Measurements from ENCODE around the gene HIP1R. TPM values are rescaled to one million over a fixed set of nuclear protein-coding genes. Genes with fewer than 3 reads are reported as not detected.
"Not testable (repeated sequence)": the region's sequence is repeated elsewhere in the genome, so short reads cannot be mapped to it uniquely, and the experiment has no call there.

The HIP1R gene
- total RNA-seq, 2 experiments from 2014 or later, result 17.1 to 20.9 TPM

- peaks cover 26% of the 10 kb centered on the region for H3K27me3 Mint-ChIP-seq
- ATAC-seq (peak; percentile 61), DNase-seq (peak; percentile 84)
- intact Hi-C loops (cut with DNase I, micrococcal nuclease), result loop anchor here (1.0 to 2.0 kb wide), 4 partner anchors 15 to 75 kb away; no protein-coding TSS in a partner anchor
- peaks cover 28% of the 10 kb centered on the region for H3K36me3 Mint-ChIP-seq (ENCODE audit: low read depth)
- H3K9me3 Mint-ChIP-seq (ENCODE audit: low read depth), result no peaks in the 10 kb centered on the region
- ChIA-PET CTCF (interaction anchor here (0.5 to 2.2 kb wide), 11 partner anchors 10 to 81 kb away, joined by 3 to 10 read pairs (median 4); no protein-coding TSS in a partner anchor), POLR2A (interaction anchor here (0.5 to 1.8 kb wide), 4 partner anchors 16 to 361 kb away, joined by 3 to 7 read pairs (median 4); partner anchors contain the start of genes MPHOSPH9 and MTRFR)
- peaks cover 60% of the 10 kb centered on the region for H3K4me1 Mint-ChIP-seq
- peak overlapping the region; percentile 49 for H3K4me3 Mint-ChIP-seq
- H3K27ac Mint-ChIP-seq, result peak overlapping the region; percentile 69
Measured at GRCh38 chr12:122871851-122872780, 36.9 kb downstream of the HIP1R start.

DNA sequence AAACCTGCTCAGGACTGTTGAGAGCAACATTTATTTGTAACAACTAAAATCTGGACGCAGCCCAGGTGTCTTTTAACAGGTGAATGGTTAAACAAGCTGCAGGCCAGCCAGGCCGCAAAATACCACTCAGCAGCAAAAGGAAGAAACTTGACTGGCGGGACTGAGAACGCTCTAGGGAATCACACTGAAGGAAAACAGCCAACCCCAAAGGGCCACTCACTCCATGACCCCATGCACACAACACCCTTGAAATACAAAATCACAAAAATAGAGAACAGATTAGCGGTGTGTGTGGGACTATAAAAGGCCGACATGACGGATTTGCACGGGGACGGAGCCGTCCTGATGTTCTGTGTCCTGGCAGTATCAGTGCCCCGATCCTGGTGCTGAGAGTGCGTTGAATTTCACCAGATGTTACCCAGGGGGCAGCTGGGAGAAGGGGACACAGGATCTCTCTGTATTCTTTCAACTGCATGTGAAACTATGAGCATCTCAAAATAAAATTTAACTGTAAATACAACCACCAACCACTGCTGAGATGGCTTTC lies 37.6 kb downstream of the HIP1R start:
- DNase-seq (no peak), ATAC-seq (no peak)
- Mint-ChIP-seq H3K4me3 (no peak overlapping the region), H3K9me3 (ENCODE audit: low read depth) (no peaks in the 10 kb centered on the region), H3K36me3 (ENCODE audit: low read depth) (peaks cover 30% of the 10 kb centered on the region), H3K27me3 (peaks cover 32% of the 10 kb centered on the region), H3K4me1 (peaks cover 66% of the 10 kb centered on the region), H3K27ac (no peak overlapping the region)
- intact Hi-C loops (cut with DNase I, micrococcal nuclease), result loop anchor here (1.0 to 2.0 kb wide), 2 partner anchors 74 kb away; no protein-coding TSS in a partner anchor
- POLR2A ChIA-PET, result interaction anchor here (1.7 kb wide), 1 partner anchor 15 kb away, joined by 4 read pairs; no protein-coding TSS in a partner anchor
- CTCF ChIA-PET, result interaction anchor here (0.8 to 1.5 kb wide), 4 partner anchors 9 to 28 kb away, joined by 3 to 5 read pairs (median 4); no protein-coding TSS in a partner anchor

GRCh38 chr12:122873540-122873939 lies 38.3 kb downstream of the HIP1R start:
- H3K27ac Mint-ChIP-seq, result no peak overlapping the region
- peaks cover 30% of the 10 kb centered on the region for H3K36me3 Mint-ChIP-seq (ENCODE audit: low read depth)
- ChIA-PET CTCF (interaction anchor here (0.6 to 1.5 kb wide), 7 partner anchors 8 to 437 kb away, joined by 3 read pairs; no protein-coding TSS in a partner anchor), POLR2A (interaction anchor here (0.6 to 1.3 kb wide), 3 partner anchors 25 to 603 kb away, joined by 3 to 5 read pairs (median 4); no protein-coding TSS in a partner anchor)
- intact Hi-C loops (cut with DNase I, micrococcal nuclease), result loop anchor here in 1 of 2 experiments (2.0 kb wide), 1 partner anchor 73 kb away; no protein-coding TSS in a partner anchor
- peaks cover 34% of the 10 kb centered on the region for H3K27me3 Mint-ChIP-seq
- H3K4me1 Mint-ChIP-seq, result peaks cover 71% of the 10 kb centered on the region
- DNase-seq (no peak), ATAC-seq (no peak)
- no peaks in the 10 kb centered on the region for H3K9me3 Mint-ChIP-seq (ENCODE audit: low read depth)
- no peak overlapping the region for H3K4me3 Mint-ChIP-seq

DNA sequence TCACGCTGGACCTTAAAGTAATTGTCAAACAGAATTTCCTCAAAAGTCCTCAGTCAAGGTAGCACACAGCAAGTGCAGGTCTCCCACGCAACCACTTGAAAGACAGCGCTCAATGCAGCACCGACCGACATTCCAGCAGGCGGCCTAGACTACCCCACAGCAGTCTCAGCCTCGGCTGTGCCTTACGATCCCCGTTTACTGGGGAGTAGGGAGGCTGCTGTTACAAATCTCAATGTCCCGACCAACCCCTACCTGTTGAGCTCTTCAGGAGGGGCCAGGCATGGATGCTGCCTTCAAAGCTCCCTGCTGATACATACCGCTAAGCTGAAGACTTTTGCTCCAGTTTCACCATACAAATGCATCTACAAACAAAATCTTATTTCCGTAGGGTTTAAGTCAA lies 38.8 kb downstream of the HIP1R start:
- Mint-ChIP-seq H3K4me1 (peaks cover 76% of the 10 kb centered on the region), H3K27me3 (peaks cover 34% of the 10 kb centered on the region), H3K9me3 (ENCODE audit: low read depth) (no peaks in the 10 kb centered on the region), H3K27ac (no peak overlapping the region), H3K36me3 (ENCODE audit: low read depth) (peaks cover 25% of the 10 kb centered on the region), H3K4me3 (no peak overlapping the region)
- intact Hi-C loops (cut with DNase I, micrococcal nuclease), result no loop called here
- CTCF ChIA-PET, result interaction anchor here (0.6 to 1.5 kb wide), 7 partner anchors 8 to 436 kb away, joined by 3 read pairs; no protein-coding TSS in a partner anchor
- POLR2A ChIA-PET, result interaction anchor here (0.6 to 1.3 kb wide), 3 partner anchors 24 to 603 kb away, joined by 3 to 5 read pairs (median 4); no protein-coding TSS in a partner anchor
- ATAC-seq, result peak; percentile 48
- DNase-seq, result peak; percentile 74

DNA sequence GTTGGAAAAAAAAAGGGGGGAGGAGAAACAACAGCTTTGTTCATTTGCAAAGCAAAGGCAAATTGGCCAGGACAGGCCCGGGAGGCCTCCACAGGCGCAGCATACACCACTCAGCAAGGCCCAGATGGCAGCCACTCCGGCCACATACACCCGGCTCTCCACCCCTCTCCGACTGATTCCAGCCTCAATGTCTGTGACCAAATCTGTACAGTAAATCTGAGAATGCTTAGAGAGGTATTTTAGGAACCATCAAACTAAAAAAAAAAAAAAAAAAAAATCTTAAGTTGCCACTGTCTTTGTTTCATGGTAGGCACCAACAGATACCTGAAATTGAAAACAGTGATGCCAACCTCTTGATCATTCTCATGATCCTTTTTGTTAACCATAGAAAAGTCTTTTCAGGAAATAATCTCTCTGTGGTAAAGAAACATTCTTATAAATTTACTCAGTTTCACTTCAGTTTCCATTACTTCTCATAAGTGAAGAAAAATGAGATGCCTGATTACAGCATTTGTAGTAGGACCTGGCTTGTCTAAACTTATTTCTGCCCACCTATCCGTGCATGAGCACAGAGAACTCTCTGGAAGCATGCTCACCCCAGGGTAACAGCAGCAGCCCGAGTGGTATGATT lies 40.4 kb downstream of the HIP1R start:
- DNase-seq, result peak; percentile 50
- Mint-ChIP-seq H3K36me3 (ENCODE audit: low read depth) (peaks cover 15% of the 10 kb centered on the region), H3K27ac (no peak overlapping the region), H3K27me3 (peaks cover 37% of the 10 kb centered on the region), H3K9me3 (ENCODE audit: low read depth) (no peaks in the 10 kb centered on the region), H3K4me3 (no peak overlapping the region), H3K4me1 (peaks cover 86% of the 10 kb centered on the region)
- POLR2A ChIA-PET, result no interaction called here
- intact Hi-C loops (cut with DNase I, micrococcal nuclease), result loop anchor here (1.0 kb wide), 3 partner anchors 12 to 40 kb away; partner anchors contain the start of gene HIP1R (in 1 of the 2)
- CTCF ChIA-PET, result no interaction called here
- ATAC-seq, result peak; percentile 58

DNA sequence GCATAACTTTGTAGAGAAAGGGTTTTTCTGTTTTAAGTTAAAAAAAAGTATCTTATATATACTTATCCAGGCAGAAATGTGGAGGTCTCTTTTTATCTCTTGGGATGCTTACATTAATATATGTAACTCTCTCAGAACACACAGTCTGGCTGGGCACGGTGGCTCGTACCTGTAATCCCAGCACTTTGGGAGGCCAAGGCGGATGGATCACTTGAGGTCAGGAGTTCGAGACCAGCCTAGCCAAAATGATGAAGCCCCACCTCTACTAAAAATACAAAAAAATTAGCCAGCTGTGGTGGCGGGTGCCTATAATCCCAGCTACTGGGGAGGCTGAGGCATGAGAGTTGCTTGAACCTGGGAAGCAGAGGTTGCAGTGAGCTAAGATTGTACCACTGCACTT lies 41.0 kb downstream of the HIP1R start:
- peaks cover 37% of the 10 kb centered on the region for H3K27me3 Mint-ChIP-seq
- H3K36me3 Mint-ChIP-seq (ENCODE audit: low read depth), result peaks cover 13% of the 10 kb centered on the region
- H3K27ac Mint-ChIP-seq; H3K4me3 Mint-ChIP-seq; DNase-seq; H3K9me3 Mint-ChIP-seq (ENCODE audit: low read depth); POLR2A ChIA-PET; CTCF ChIA-PET; ATAC-seq: not testable (repeated sequence)
- intact Hi-C loops (cut with DNase I, micrococcal nuclease), result loop anchor here in 1 of 2 experiments (1.0 kb wide), 1 partner anchor 12 kb away; no protein-coding TSS in a partner anchor
- H3K4me1 Mint-ChIP-seq, result peaks cover 86% of the 10 kb centered on the region

GRCh38 chr12:122876731-122877130 lies 41.5 kb downstream of the HIP1R start:
- Mint-ChIP-seq H3K27ac (no peak overlapping the region), H3K27me3 (peaks cover 39% of the 10 kb centered on the region), H3K4me3 (no peak overlapping the region), H3K9me3 (ENCODE audit: low read depth) (no peaks in the 10 kb centered on the region), H3K36me3 (ENCODE audit: low read depth) (peaks cover 13% of the 10 kb centered on the region), H3K4me1 (peaks cover 83% of the 10 kb centered on the region)
- no peak for ATAC-seq
- CTCF ChIA-PET, result no interaction called here
- no peak for DNase-seq
- intact Hi-C loops (cut with DNase I, micrococcal nuclease), result loop anchor here in 1 of 2 experiments (1.0 kb wide), 1 partner anchor 12 kb away; no protein-coding TSS in a partner anchor
- POLR2A ChIA-PET, result no interaction called here

GRCh38 chr12:122878780-122879612 lies 43.7 kb downstream of the HIP1R start:
- H3K4me1 Mint-ChIP-seq, result peaks cover 77% of the 10 kb centered on the region
- H3K27ac Mint-ChIP-seq, result no peak overlapping the region
- peaks cover 16% of the 10 kb centered on the region for H3K36me3 Mint-ChIP-seq (ENCODE audit: low read depth)
- H3K4me3 Mint-ChIP-seq, result no peak overlapping the region
- intact Hi-C loops (cut with DNase I, micrococcal nuclease), result no loop called here
- ChIA-PET POLR2A (no interaction called here), CTCF (interaction anchor here (0.8 to 2.2 kb wide), 6 partner anchors 18 to 78 kb away, joined by 3 to 14 read pairs (median 5); no protein-coding TSS in a partner anchor)
- ATAC-seq, result no peak
- DNase-seq, result no peak
- no peaks in the 10 kb centered on the region for H3K9me3 Mint-ChIP-seq (ENCODE audit: low read depth)
- H3K27me3 Mint-ChIP-seq, result peaks cover 27% of the 10 kb centered on the region

- no peak overlapping the region for H3K4me3 Mint-ChIP-seq
- H3K36me3 Mint-ChIP-seq (ENCODE audit: low read depth), result peaks cover 16% of the 10 kb centered on the region
- intact Hi-C loops (cut with DNase I, micrococcal nuclease), result loop anchor here (1.0 to 10.0 kb wide), 3 partner anchors 37 to 355 kb away; partner anchors contain the start of genes MPHOSPH9 (in 1 of the 2) and MTRFR (in 1 of the 2)
- peaks cover 24% of the 10 kb centered on the region for H3K27me3 Mint-ChIP-seq
- ChIA-PET POLR2A (no interaction called here), CTCF (interaction anchor here (0.5 to 3.5 kb wide), 12 partner anchors 10 to 85 kb away, joined by 3 to 14 read pairs (median 4); no protein-coding TSS in a partner anchor)
- peaks cover 75% of the 10 kb centered on the region for H3K4me1 Mint-ChIP-seq
- no peak for ATAC-seq
- no peak overlapping the region for H3K27ac Mint-ChIP-seq
- DNase-seq, result no peak
- no peaks in the 10 kb centered on the region for H3K9me3 Mint-ChIP-seq (ENCODE audit: low read depth)
Measured at GRCh38 chr12:122880155-122880667, 45.0 kb downstream of the HIP1R start.

- intact Hi-C loops (cut with DNase I, micrococcal nuclease), result loop anchor here (1.0 to 10.0 kb wide), 3 partner anchors 36 to 354 kb away; partner anchors contain the start of genes MPHOSPH9 (in 1 of the 2) and MTRFR (in 1 of the 2)
- ChIA-PET POLR2A (no interaction called here), CTCF (interaction anchor here (0.5 to 3.5 kb wide), 15 partner anchors 9 to 86 kb away, joined by 3 to 14 read pairs (median 4); partner anchors contain the start of gene VPS37B)
- peak; percentile 66 for DNase-seq
- H3K27me3 Mint-ChIP-seq, result peaks cover 24% of the 10 kb centered on the region
- H3K27ac Mint-ChIP-seq, result no peak overlapping the region
- peaks cover 16% of the 10 kb centered on the region for H3K36me3 Mint-ChIP-seq (ENCODE audit: low read depth)
- peak; percentile 71 for ATAC-seq
- H3K9me3 Mint-ChIP-seq (ENCODE audit: low read depth), result no peaks in the 10 kb centered on the region
- H3K4me3 Mint-ChIP-seq, result no peak overlapping the region
- H3K4me1 Mint-ChIP-seq, result peaks cover 70% of the 10 kb centered on the region
Measured at GRCh38 chr12:122880668-122881067, 45.4 kb downstream of the HIP1R start.
